Tibial nerve (tissue), 4 donors: ENCODE results near the gene CYP4Z1. TPM values are rescaled to one million over a fixed set of nuclear protein-coding genes. Genes with fewer than 3 reads are reported as not detected.

Source experiments
- DNase-seq, 2 donors: peaks; one replicate each; pipeline ENCODE4 v3.0.0-alpha.2; 2019; ENCODE audit warnings: low spot score in 2 of 2
- H3K27ac ChIP-seq, 4 donors: fragments of 200-600 bp; sonication (generic) in 3 of 4; one replicate each; pipeline ENCODE4 v1.5.1; 2017 to 2019; ENCODE audit warnings: mild to moderate bottlenecking in 1 of 4
- H3K27me3 ChIP-seq, 2 donors: fragments of 200-600 bp; sonication (generic) in 1 of 2; one replicate each; pipeline versions ENCODE4 v1.5.1 to v1.6.0; 2017 to 2019
- H3K36me3 ChIP-seq, 3 donors: fragments of 200-600 bp; sonication (generic); one replicate each; pipeline ENCODE4 v1.5.1; 2018 to 2019
- H3K4me1 ChIP-seq, 4 donors: fragments of 200-600 bp; sonication (generic) in 3 of 4; one replicate each; pipeline ENCODE4 v1.5.1; 2017 to 2019
- H3K4me3 ChIP-seq, 4 donors: fragments of 200-600 bp; sonication (generic) in 3 of 4; one replicate each; pipeline ENCODE4 v1.5.1; 2017 to 2019; ENCODE audit warnings: mild to moderate bottlenecking in 1 of 4, moderate library complexity in 1 of 4
- H3K9me3 ChIP-seq, 4 donors: fragments of 200-600 bp; sonication (generic) in 3 of 4; one replicate each; pipeline ENCODE4 v1.5.1; 2017 to 2019
- EP300 ChIP-seq, 2 donors: sonication (generic); formaldehyde crosslinking; IDR thresholded peaks; one replicate each; pipeline ENCODE4 v1.6.1; 2017; ENCODE audit warnings: antibody characterized with exemption in 2 of 2, mild to moderate bottlenecking in 1 of 2
- POLR2A ChIP-seq, 2 donors: fragments of 450-650 bp; IDR thresholded peaks; one replicate each; pipeline ENCODE4 v1.6.1; 2017; ENCODE audit warnings: antibody characterized with exemption in 2 of 2, mild to moderate bottlenecking in 2 of 2, moderate library complexity in 2 of 2
- total RNA-seq, 4 donors: library from RNA; depleted of rRNA; stranded (reverse); fragments of >200 nt; gene quantifications; one replicate each; pipeline ENCODE4 v1.1.0, GENCODE V29; 2016
- TF ChIP-seq, protein P1 (sequence below), 5 experiments: fragments of 200-600 bp in 3 of 5; fragments of 450-650 bp in 2 of 5; sonication (generic) in 3 of 5; IDR thresholded peaks; one replicate each; pipeline ENCODE4 v1.5.1; 2016 to 2019; ENCODE audit warnings: antibody characterized with exemption in 5 of 5, mild to moderate bottlenecking in 3 of 5, moderate library complexity in 2 of 5

Gene CYP4Z1
- total RNA-seq, 4 donors from 2014 or later, result 8.5 to 12.9 (median 9.3) TPM

DNA sequence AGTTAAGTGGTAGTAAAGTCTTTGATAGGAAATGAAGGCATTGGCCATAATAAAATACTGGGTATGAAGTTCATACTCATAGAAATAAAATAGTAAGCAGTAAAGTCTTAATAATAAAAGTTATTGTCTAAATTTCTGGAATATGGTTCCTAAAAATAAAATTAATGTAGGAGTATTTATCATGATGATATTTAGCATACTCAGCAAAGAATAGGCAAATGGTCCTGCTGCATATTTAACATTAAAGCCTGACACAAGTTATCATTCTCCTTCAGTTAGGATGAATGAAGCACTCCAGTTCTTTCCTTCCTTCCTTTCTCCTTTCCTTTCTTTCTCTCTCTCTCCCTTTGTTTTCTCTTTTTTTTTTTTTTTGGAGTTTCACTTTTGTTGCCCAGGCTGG lies 97.5 kb downstream of the CYP4Z1 start:
- Histone ChIP-seq H3K4me3 (no peak overlapping the region), H3K9me3 (peaks cover 0 to 11% (median 0%) of the 10 kb centered on the region in 4 donors), H3K36me3 (no peaks in the 10 kb centered on the region), H3K4me1 (no peaks in the 10 kb centered on the region), H3K27ac (no peak overlapping the region), H3K27me3 (no peaks in the 10 kb centered on the region)
- no peak for TF ChIP-seq EP300 (IDR thresholded peaks at IDR 0.05)
- TF ChIP-seq, protein P1, sequence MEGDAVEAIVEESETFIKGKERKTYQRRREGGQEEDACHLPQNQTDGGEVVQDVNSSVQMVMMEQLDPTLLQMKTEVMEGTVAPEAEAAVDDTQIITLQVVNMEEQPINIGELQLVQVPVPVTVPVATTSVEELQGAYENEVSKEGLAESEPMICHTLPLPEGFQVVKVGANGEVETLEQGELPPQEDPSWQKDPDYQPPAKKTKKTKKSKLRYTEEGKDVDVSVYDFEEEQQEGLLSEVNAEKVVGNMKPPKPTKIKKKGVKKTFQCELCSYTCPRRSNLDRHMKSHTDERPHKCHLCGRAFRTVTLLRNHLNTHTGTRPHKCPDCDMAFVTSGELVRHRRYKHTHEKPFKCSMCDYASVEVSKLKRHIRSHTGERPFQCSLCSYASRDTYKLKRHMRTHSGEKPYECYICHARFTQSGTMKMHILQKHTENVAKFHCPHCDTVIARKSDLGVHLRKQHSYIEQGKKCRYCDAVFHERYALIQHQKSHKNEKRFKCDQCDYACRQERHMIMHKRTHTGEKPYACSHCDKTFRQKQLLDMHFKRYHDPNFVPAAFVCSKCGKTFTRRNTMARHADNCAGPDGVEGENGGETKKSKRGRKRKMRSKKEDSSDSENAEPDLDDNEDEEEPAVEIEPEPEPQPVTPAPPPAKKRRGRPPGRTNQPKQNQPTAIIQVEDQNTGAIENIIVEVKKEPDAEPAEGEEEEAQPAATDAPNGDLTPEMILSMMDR (IDR thresholded peaks at IDR 0.05), result no peak
- TF ChIP-seq POLR2A (IDR thresholded peaks at IDR 0.05), result no peak
- DNase-seq, result no peak

Other genes starting within 250 kb of the CYP4Z1 start
- gene CYP4A11, start 125.8 kb upstream of the CYP4Z1 start, total RNA-seq, result under 1 TPM in 2 of 4 donors, not detected in 2; 0.30 to 0.42 TPM
- 10 to 100 TPM; 40.6 to 49.5 (median 41.5) TPM for gene CYP4X1, start 43.6 kb upstream of the CYP4Z1 start, total RNA-seq
- 1 to 10 TPM in 3 of 4 donors, under 1 TPM in 1; 0.84 to 4.5 (median 2.6) TPM for gene CYP4A22, start 70.2 kb downstream of the CYP4Z1 start, total RNA-seq
- 1 to 10 TPM in 2 of 4 donors, not detected in 2; 1.5 to 4.2 TPM for gene PDZK1IP1, start 122.8 kb downstream of the CYP4Z1 start, total RNA-seq
- gene TAL1, start 165.0 kb downstream of the CYP4Z1 start, total RNA-seq, result 10 to 100 TPM in 1 of 4 donors, 1 to 10 TPM in 3; 3.1 to 10.0 (median 5.7) TPM
- 1 to 10 TPM in 2 of 4 donors, under 1 TPM in 2; 0.44 to 2.7 (median 1.2) TPM for gene STIL, start 246.9 kb downstream of the CYP4Z1 start, total RNA-seq